VCaP (cell line): ENCODE results near the gene TPH1.

ENCODE experiments used
- H3K27ac ChIP-seq: fragments of 450-650 bp; 2 replicates; pipeline ENCODE4 v1.5.1; 2017
- CTCF ChIP-seq: fragments of 450-650 bp; conservative IDR thresholded peaks from 2 replicates; pipeline ENCODE4 v1.5.1; 2017; ENCODE audit warnings: mild to moderate bottlenecking, moderate library complexity

Gene TPH1

GRCh38 chr11:18078909-18079308, 32.8 kb upstream of the TPH1 start:
- peak overlapping the region; percentile 75 for H3K27ac ChIP-seq
- TF ChIP-seq CTCF: no peak

DNA sequence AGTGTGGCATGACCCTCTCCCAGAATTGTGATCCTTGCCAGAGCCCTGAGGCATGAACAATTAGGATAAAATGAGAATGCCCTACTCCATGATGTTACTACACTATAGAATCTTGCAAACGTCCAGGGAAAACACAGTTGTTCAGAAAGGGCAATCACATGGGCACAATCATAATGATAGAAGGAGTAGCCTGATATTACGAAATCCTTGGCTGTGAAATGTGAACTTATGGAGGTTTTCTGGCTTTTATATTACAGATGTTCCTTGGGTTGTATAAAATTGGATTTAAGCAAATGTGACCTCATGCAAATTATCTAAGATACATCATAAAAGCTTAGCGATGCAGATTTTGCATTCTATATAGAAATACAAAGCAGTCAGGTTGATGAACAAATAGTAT, 29.4 kb upstream of the TPH1 start:
- H3K27ac ChIP-seq: no peak overlapping the region
- TF ChIP-seq CTCF: no peak

- H3K27ac ChIP-seq: peak overlapping the region; percentile 84
- no peak for TF ChIP-seq CTCF
Measured at GRCh38 chr11:18071098-18071705, 25.1 kb upstream of the TPH1 start.

GRCh38 chr11:18067372-18067771, 21.3 kb upstream of the TPH1 start:
- no peak overlapping the region for H3K27ac ChIP-seq
- TF ChIP-seq CTCF: no peak

DNA sequence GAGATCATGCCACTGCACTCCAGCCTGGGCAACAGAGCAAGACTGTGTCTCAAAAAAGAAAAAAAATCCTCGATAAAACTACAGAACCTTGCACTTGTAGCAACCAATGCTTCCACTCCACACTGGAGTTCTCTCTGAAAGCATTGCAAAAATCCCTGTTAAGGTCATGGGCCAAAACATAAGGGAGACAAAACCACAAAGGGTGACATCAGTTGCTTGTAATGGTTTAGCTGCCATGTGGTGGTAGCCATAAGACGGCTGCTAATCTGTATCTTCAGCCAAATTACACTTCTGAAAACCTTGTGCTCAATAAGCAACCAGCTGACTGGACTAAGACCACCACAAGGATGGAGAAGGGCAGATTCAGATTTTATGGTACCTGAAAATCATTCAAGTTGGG, 20.6 kb upstream of the TPH1 start:
- H3K27ac ChIP-seq: peak overlapping the region; percentile 99
- TF ChIP-seq CTCF: no peak

GRCh38 chr11:18065572-18065971, 19.5 kb upstream of the TPH1 start:
- no peak for TF ChIP-seq CTCF
- H3K27ac ChIP-seq: peak overlapping the region; percentile 99

- peak overlapping the region; percentile 99 for H3K27ac ChIP-seq
Measured at GRCh38 chr11:18064450-18065054, 18.5 kb upstream of the TPH1 start.

More at GRCh38 chr11:18064450-18065054, 18.5 kb upstream of the TPH1 start:
- no peak for TF ChIP-seq CTCF
